Measurements from ENCODE around the gene ADGRG4.

GRCh38 chrX:136437774-136438173, 137.0 kb downstream of the ADGRG4 start:
- TF ChIP-seq EP300 (IDR thresholded peaks at IDR 0.05; ENCODE audit: borderline replicate concordance in 1 of 2, low read depth in 1 of 2, low read length in 1 of 2) (no peak), TAF1 (IDR thresholded peaks at IDR 0.05; ENCODE audit: borderline replicate concordance, low read depth, low read length) (no peak), RAD21 (IDR thresholded peaks at IDR 0.05; ENCODE audit: low read length) (no peak), GABPA (IDR thresholded peaks at IDR 0.05; ENCODE audit: low read depth) (no peak), MAX (IDR thresholded peaks at IDR 0.05; ENCODE audit: low read depth) (no peak), POLR2AphosphoS5 (IDR thresholded peaks at IDR 0.05; ENCODE audit: low read depth, low read length) (no peak), FOSL2 (IDR thresholded peaks at IDR 0.05; ENCODE audit: borderline replicate concordance, low read depth) (no peak), USF2 (IDR thresholded peaks at IDR 0.05; ENCODE audit: borderline replicate concordance, low read depth, low read length) (no peak)
- TF ChIP-seq, protein P1, sequence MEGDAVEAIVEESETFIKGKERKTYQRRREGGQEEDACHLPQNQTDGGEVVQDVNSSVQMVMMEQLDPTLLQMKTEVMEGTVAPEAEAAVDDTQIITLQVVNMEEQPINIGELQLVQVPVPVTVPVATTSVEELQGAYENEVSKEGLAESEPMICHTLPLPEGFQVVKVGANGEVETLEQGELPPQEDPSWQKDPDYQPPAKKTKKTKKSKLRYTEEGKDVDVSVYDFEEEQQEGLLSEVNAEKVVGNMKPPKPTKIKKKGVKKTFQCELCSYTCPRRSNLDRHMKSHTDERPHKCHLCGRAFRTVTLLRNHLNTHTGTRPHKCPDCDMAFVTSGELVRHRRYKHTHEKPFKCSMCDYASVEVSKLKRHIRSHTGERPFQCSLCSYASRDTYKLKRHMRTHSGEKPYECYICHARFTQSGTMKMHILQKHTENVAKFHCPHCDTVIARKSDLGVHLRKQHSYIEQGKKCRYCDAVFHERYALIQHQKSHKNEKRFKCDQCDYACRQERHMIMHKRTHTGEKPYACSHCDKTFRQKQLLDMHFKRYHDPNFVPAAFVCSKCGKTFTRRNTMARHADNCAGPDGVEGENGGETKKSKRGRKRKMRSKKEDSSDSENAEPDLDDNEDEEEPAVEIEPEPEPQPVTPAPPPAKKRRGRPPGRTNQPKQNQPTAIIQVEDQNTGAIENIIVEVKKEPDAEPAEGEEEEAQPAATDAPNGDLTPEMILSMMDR (IDR thresholded peaks at IDR 0.05), result no peak
- TF ChIP-seq, protein P2, sequence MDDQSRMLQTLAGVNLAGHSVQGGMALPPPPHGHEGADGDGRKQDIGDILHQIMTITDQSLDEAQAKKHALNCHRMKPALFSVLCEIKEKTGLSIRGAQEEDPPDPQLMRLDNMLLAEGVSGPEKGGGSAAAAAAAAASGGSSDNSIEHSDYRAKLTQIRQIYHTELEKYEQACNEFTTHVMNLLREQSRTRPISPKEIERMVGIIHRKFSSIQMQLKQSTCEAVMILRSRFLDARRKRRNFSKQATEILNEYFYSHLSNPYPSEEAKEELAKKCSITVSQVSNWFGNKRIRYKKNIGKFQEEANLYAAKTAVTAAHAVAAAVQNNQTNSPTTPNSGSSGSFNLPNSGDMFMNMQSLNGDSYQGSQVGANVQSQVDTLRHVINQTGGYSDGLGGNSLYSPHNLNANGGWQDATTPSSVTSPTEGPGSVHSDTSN (IDR thresholded peaks at IDR 0.05), result no peak

Measured in SK-N-SH (cell line).